ENCODE measurements around the gene RNF212.

The RNF212 gene

DNA sequence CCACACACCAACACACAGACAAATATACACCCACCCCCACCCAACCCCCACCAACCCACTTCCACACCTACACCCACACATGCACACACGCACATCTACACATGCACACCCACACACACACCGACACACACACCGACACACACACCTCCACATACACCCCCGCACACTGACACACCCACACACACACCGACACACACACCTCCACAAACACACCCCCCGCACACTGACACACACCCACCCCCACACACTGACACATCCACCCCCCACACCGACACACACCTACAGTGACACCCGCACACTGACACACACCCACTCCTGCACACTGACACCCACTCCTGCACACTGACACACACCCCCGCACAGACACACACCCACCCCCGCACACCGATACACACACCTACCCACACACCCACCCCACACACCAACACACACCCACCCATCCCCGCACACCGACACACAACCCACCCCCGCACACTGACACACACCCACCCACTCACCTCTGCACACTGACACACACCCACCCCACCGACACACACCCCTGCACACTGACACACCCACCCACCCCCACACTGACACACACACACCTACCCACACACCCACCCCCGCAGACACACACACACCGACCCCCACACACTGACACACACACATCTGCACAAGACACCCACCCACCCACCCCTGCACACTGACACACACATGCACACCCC lies 70.9 kb downstream of the RNF212 start:
- ATAC-seq (replicated peaks) (no peak), DNase-seq (no peak)
- no peaks in the 10 kb centered on the region for H3K9me3 Mint-ChIP-seq
- peaks cover 23 to 37% of the 10 kb centered on the region in 2 donors for H3K27me3 Mint-ChIP-seq
- H3K36me3 Mint-ChIP-seq (ENCODE audit: insufficient read depth), result no peaks in the 10 kb centered on the region
- peaks cover 3 to 4% of the 10 kb centered on the region in 2 donors for H3K4me1 Mint-ChIP-seq (ENCODE audit: low read depth in 2 of 2)
- H3K27ac Mint-ChIP-seq, result no peak overlapping the region
- H3K4me3 Mint-ChIP-seq, result no peak overlapping the region

GRCh38 chr4:1041936-1042330 lies 71.4 kb downstream of the RNF212 start:
- no peak overlapping the region for H3K4me3 Mint-ChIP-seq
- peaks cover 3 to 4% of the 10 kb centered on the region in 2 donors for H3K4me1 Mint-ChIP-seq (ENCODE audit: low read depth in 2 of 2)
- no peak overlapping the region for H3K27ac Mint-ChIP-seq
- no peaks in the 10 kb centered on the region for H3K9me3 Mint-ChIP-seq
- DNase-seq (no peak), ATAC-seq (replicated peaks) (no peak)
- peaks cover 17 to 32% of the 10 kb centered on the region in 2 donors for H3K27me3 Mint-ChIP-seq
- H3K36me3 Mint-ChIP-seq (ENCODE audit: insufficient read depth), result no peaks in the 10 kb centered on the region

DNA sequence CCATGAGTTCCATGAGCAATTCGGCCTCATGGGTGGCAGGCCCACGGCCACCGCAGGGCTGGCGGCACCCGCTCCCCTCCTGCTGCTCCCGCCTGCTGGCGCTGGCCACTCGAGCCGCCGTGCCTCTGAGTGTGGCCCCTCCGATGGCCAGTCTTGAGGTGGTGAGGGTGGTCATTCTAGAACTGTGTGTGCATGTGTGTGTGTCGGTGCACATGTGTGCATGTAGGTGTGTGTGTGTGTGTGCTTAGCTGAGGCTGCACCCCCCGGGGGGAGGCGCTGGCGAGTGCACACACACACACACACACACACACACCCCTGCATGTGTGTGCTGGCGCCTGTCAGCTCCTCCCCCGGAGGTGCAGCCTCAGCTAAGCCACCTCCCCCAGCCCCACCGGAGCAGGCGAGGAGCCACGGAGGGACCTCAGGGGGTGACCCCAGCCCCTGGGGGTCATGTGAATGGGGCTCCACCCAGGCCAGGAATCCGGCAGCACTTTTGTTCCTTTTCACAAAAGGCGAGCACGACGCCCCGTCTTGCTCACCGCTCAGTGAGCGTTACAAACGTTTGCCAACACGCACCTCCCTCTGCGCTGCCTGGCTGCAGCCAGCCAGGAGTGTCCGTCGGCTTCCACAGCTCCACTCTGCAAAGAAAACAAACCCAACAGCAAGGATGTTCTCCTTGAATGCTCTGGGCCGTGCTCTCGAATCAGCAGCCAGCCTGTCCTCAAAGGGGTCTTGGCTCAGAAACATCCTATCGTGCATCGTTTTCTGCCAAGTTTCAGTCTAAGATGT lies 72.0 kb downstream of the RNF212 start:
- H3K27ac Mint-ChIP-seq, result no peak overlapping the region
- no peak overlapping the region for H3K4me3 Mint-ChIP-seq
- peaks cover 0 to 2% of the 10 kb centered on the region in 2 donors for H3K4me1 Mint-ChIP-seq (ENCODE audit: low read depth in 2 of 2)
- ATAC-seq (replicated peaks), result no peak
- no peaks in the 10 kb centered on the region for H3K9me3 Mint-ChIP-seq
- H3K36me3 Mint-ChIP-seq (ENCODE audit: insufficient read depth), result no peaks in the 10 kb centered on the region
- no peak for DNase-seq
- peaks cover 12 to 26% of the 10 kb centered on the region in 2 donors for H3K27me3 Mint-ChIP-seq

- no peak for ATAC-seq (replicated peaks)
- Mint-ChIP-seq H3K36me3 (ENCODE audit: insufficient read depth) (no peaks in the 10 kb centered on the region), H3K4me3 (no peak overlapping the region), H3K9me3 (no peaks in the 10 kb centered on the region), H3K27ac (no peak overlapping the region), H3K27me3 (peaks cover 11 to 23% of the 10 kb centered on the region in 2 donors), H3K4me1 (ENCODE audit: low read depth in 2 of 2) (peaks cover 0 to 2% of the 10 kb centered on the region in 2 donors)
- DNase-seq, result no peak
These were observed 72.8 kb downstream of the RNF212 start for GRCh38 chr4:1040344-1041146.

DNA sequence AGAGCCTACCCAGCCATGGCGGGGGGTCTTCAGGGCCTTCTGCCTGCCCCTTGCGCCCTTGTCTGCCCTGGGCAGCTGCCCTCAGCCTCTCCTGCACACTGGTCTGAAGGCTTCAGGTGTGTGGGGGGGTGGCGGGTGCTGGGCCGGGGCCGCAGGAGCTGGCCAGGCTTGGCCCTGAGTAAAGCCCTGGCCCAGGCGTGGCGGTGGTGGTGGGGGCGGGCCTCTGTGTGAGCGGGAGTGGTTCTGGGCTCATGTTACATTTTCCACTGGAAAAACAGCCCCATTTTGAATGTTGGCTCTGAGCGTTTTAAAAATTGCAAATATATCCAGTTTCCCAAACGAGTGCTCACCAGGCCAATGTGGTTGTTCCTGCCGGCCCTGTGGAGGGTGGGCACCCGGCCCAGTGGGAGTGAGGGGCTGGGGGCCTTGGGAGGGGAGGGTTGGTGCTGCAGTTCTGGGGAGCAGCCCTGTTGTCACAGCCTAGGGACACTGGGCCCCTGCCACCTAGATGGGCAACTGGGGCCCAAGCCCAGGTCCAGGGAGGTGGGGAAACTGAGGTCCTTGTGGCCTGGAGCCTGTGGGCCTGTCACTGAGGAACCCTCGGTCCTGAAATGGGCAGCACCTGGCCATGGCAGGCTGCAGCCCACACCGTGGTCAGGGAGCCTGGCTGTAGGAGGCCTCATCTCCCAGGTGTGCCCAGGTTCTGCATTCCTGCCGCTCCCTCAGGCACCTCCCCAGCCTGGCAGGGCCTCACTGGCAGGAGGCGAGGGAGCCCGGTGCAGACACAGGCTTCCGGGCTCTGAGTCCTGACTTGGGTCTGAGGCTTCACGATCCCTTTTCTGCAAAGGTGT lies 73.6 kb downstream of the RNF212 start:
- Mint-ChIP-seq H3K36me3 (ENCODE audit: insufficient read depth) (no peaks in the 10 kb centered on the region), H3K4me1 (ENCODE audit: low read depth in 2 of 2) (no peaks in the 10 kb centered on the region), H3K4me3 (no peak overlapping the region), H3K27ac (no peak overlapping the region), H3K27me3 (peaks cover 2 to 15% of the 10 kb centered on the region in 2 donors), H3K9me3 (no peaks in the 10 kb centered on the region)
- DNase-seq, result no peak
- no peak for ATAC-seq (replicated peaks)

DNA sequence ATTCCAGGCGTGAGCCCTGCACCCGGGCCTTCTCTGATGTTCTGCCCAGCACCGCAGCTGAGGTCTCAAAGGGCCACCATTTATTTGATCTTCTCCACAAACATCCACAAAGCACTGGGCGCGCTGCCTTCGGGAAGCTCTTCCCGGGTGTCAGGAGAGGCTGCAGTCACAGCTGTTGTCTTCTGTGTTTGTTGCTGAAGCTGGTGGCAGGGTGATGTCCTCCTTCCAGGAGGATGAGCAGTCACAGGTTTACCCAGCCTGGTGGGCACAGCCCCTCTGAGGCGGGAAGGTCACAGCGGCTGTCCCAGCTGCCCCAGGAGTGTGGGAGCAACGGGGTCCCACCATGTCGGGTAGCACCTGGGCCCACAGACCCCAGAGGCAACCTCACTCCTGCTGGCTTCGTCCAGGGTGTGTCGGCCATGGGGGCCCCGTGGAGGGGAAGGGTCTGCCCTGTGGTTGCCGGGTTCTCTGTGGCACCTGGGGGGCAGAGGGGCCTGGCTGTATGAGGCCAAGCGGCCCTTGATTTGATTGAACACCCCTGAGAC lies 74.3 kb downstream of the RNF212 start:
- Mint-ChIP-seq H3K9me3 (no peaks in the 10 kb centered on the region), H3K27me3 (peaks cover 0 to 14% of the 10 kb centered on the region in 2 donors), H3K4me3 (no peak overlapping the region), H3K36me3 (ENCODE audit: insufficient read depth) (no peaks in the 10 kb centered on the region), H3K27ac (no peak overlapping the region), H3K4me1 (ENCODE audit: low read depth in 2 of 2) (no peaks in the 10 kb centered on the region)
- DNase-seq (no peak), ATAC-seq (replicated peaks) (no peak)

DNA sequence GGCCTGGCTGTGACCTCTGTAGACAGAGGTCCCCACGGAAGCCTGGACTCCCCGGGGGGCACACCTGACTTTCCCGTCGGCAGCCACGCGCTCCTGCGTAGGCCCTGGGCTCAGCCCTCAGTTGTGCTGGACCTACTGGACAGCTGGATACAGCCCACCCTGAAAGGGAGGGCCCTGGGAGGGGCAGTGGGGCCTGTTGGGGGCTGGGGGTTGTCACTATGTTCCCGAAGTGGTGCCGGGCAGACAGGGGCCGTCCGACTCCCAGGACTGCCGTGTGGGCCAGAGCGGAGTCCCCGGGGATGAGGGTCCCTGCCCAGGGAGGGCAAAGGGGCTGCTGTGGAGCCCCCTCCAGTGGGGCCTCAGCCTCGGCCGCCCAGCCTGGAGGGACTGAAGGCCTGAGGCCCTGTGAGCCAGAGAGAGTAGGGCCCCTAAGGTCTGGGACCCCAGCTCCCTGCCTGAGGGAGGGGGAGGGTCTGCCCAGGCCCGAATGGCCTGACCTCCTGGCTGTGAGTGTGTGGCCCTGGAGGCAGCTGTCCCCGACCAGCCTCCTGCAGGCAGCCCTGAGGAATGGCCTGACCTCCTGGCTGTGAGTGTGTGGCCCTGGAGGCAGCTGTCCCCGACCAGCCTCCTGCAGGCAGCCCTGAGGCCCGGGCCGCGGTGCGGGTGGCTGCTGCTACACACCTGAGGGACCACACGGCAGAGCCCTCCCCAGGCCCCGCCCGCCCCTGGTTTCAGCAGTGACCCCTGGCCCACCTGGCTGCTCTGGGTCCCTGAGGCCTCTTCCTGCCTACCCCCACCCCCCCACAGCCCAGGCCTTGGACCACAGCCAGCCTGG lies 76.2 kb downstream of the RNF212 start:
- H3K4me1 Mint-ChIP-seq (ENCODE audit: low read depth in 2 of 2), result no peaks in the 10 kb centered on the region
- no peak overlapping the region for H3K27ac Mint-ChIP-seq
- peaks cover 0 to 24% of the 10 kb centered on the region in 2 donors for H3K27me3 Mint-ChIP-seq
- H3K4me3 Mint-ChIP-seq, result no peak overlapping the region
- H3K36me3 Mint-ChIP-seq (ENCODE audit: insufficient read depth), result no peaks in the 10 kb centered on the region
- DNase-seq (no peak), ATAC-seq (replicated peaks) (no peak)
- H3K9me3 Mint-ChIP-seq, result no peaks in the 10 kb centered on the region

DNA sequence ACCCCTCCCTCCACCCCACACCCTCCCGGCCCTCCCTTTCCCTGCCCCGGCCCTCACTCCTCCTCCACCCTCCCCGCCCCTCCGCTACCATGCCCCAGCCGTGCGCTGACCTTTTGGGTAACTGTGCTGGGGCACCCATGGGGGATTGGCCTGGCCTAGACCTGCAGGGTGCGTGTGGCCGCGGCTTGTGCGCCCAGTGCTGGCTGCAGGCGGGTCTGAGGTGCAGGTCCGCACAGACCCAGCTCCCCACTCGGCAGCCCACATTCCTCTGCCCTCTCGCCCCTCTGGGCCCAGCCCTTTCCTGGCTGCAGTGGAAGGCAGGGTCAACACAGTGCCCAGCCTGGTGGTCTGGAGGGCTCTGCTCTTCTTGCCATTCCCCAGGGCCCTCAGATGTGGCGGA lies 77.3 kb downstream of the RNF212 start:
- Mint-ChIP-seq H3K4me1 (ENCODE audit: low read depth in 2 of 2) (no peaks in the 10 kb centered on the region), H3K4me3 (no peak overlapping the region), H3K36me3 (ENCODE audit: insufficient read depth) (no peaks in the 10 kb centered on the region), H3K9me3 (no peaks in the 10 kb centered on the region), H3K27ac (no peak overlapping the region), H3K27me3 (peaks cover 0 to 28% of the 10 kb centered on the region in 2 donors)
- DNase-seq (no peak), ATAC-seq (replicated peaks) (no peak)

- no peak for ATAC-seq (replicated peaks)
- no peak overlapping the region for H3K27ac Mint-ChIP-seq
- H3K36me3 Mint-ChIP-seq (ENCODE audit: insufficient read depth), result no peaks in the 10 kb centered on the region
These were observed 77.9 kb downstream of the RNF212 start for GRCh38 chr4:1035510-1035909.

DNA sequence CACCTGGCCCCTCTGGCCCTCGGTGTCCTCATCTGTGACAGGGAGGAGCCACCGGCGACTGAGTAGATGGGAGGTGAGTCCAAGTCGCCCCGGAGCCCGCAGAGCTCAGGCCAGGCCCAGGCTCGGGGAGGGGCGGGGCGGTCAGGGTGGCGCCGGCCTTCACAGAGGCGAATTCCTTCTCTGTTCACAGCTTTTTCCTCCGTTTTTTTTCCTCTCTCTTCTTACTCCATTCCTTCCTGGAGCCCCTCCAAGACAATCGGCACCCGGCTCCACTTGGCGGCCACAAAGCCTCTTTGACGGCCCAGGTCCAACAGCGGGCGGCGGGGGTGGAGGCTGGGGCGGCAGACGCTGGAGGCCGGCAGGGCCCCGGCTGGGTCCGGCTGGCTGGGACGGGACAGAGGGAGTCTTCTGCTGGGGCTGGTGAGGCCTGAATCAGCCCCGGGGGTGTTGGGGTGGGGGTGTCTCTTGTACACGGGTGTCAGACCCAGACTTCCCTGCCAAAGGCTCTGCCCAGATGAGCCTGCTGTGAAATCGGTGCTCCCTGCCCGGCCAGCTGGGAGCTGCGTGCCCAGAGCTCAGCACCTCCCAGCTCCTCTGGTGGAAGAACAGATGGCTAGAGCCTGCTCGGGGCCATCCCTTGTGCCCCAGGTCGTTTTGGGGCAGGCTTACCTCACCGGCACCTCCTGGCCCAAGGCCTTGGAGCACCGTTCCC lies 79.4 kb downstream of the RNF212 start:
- Mint-ChIP-seq H3K27ac (no peak overlapping the region), H3K27me3 (peaks cover 0 to 28% of the 10 kb centered on the region in 2 donors), H3K4me3 (no peak overlapping the region), H3K9me3 (no peaks in the 10 kb centered on the region), H3K4me1 (ENCODE audit: low read depth in 2 of 2) (no peaks in the 10 kb centered on the region), H3K36me3 (ENCODE audit: insufficient read depth) (peaks cover 5% of the 10 kb centered on the region)
- DNase-seq (no peak), ATAC-seq (replicated peaks) (no peak)

More at GRCh38 chr4:1035510-1035909, 77.9 kb downstream of the RNF212 start:
- Mint-ChIP-seq H3K27me3 (peaks cover 0 to 28% of the 10 kb centered on the region in 2 donors), H3K4me1 (ENCODE audit: low read depth in 2 of 2) (no peaks in the 10 kb centered on the region), H3K4me3 (no peak overlapping the region), H3K9me3 (no peaks in the 10 kb centered on the region)
- no peak for DNase-seq

GRCh38 chr4:1032861-1033260 lies 80.5 kb downstream of the RNF212 start:
- Mint-ChIP-seq H3K27me3 (peaks cover 0 to 28% of the 10 kb centered on the region in 2 donors), H3K27ac (no peak overlapping the region), H3K9me3 (no peaks in the 10 kb centered on the region), H3K4me3 (no peak overlapping the region), H3K4me1 (ENCODE audit: low read depth in 2 of 2) (no peaks in the 10 kb centered on the region), H3K36me3 (ENCODE audit: insufficient read depth) (peaks cover 12% of the 10 kb centered on the region)
- ATAC-seq (replicated peaks) (no peak), DNase-seq (no peak)
